PFSK-1 (cell line): ENCODE data around the gene CXCL6.

Source experiments
- FOXP2 ChIP-seq: optimal IDR thresholded peaks from 2 replicates; pipeline ENCODE3; 2011; ENCODE audit warnings: borderline replicate concordance, control low read depth, inconsistent platforms; ENCODE audit not compliant: insufficient read depth; ENCODE audit errors: extremely low read length, extremely low read depth
- POLR2AphosphoS5 ChIP-seq: IDR thresholded peaks from 2 replicates; pipeline ENCODE4 v1.6.1; 2012; ENCODE audit warnings: low read depth, mild to moderate bottlenecking, control low read depth, low read length, moderate library complexity
- SIN3A ChIP-seq: IDR thresholded peaks from 2 replicates; pipeline ENCODE4 v1.6.1; 2012; ENCODE audit warnings: mild to moderate bottlenecking, low read length, moderate library complexity, borderline replicate concordance; ENCODE audit not compliant: insufficient read depth
- TAF1 ChIP-seq: IDR thresholded peaks from 2 replicates; pipeline ENCODE4 v1.6.1; 2012; ENCODE audit warnings: low read length, control low read depth, borderline replicate concordance; ENCODE audit not compliant: insufficient read depth
- TF ChIP-seq, protein P1 (sequence below), 2 experiments: IDR thresholded peaks; 2 replicates each; pipeline versions ENCODE4 v1.6.1 to v1.8.0; 2011 to 2012; ENCODE audit warnings: low read depth in 2 of 2, low read length in 2 of 2, control low read depth in 1 of 2, inconsistent platforms in 1 of 2, mild to moderate bottlenecking in 1 of 2, moderate library complexity in 1 of 2; ENCODE audit not compliant: insufficient read depth in 1 of 2

The CXCL6 gene

DNA sequence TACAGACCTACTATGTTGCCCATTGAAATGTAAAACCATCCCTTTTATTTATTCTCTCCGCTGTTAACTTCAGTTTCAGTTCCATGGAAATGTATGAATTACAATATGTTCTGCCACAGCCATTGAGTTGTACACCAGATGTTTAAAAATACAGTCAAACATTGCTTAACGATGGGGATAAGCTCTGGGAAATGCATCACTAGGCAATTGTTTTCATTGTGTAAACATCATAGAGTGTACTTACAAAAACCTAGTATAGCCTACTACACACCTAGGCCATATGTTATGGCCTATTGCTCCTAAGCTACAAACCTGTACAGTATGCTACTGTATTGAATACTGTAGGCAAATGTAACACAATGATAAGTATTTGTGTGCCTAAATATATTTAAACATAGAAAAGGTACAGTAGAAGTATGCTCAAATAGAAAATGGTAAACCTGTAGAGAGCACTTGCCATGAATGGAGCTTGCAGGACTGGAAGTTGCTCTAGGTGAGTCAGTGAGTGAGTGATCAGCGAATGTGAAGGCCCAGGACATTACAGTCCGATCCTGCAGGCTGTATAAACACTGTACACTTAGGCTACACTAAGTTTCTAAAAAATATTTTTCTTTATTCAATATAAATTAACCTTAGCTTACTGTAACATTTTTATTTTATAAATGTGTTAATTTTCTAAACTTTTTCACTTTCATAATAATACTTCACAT lies 13.9 kb downstream of the CXCL6 start:
- TF ChIP-seq FOXP2 (no peak), TAF1 (no peak), POLR2AphosphoS5 (no peak), SIN3A (no peak)
- TF ChIP-seq, protein P1, sequence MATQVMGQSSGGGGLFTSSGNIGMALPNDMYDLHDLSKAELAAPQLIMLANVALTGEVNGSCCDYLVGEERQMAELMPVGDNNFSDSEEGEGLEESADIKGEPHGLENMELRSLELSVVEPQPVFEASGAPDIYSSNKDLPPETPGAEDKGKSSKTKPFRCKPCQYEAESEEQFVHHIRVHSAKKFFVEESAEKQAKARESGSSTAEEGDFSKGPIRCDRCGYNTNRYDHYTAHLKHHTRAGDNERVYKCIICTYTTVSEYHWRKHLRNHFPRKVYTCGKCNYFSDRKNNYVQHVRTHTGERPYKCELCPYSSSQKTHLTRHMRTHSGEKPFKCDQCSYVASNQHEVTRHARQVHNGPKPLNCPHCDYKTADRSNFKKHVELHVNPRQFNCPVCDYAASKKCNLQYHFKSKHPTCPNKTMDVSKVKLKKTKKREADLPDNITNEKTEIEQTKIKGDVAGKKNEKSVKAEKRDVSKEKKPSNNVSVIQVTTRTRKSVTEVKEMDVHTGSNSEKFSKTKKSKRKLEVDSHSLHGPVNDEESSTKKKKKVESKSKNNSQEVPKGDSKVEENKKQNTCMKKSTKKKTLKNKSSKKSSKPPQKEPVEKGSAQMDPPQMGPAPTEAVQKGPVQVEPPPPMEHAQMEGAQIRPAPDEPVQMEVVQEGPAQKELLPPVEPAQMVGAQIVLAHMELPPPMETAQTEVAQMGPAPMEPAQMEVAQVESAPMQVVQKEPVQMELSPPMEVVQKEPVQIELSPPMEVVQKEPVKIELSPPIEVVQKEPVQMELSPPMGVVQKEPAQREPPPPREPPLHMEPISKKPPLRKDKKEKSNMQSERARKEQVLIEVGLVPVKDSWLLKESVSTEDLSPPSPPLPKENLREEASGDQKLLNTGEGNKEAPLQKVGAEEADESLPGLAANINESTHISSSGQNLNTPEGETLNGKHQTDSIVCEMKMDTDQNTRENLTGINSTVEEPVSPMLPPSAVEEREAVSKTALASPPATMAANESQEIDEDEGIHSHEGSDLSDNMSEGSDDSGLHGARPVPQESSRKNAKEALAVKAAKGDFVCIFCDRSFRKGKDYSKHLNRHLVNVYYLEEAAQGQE (IDR thresholded peaks at IDR 0.05; ENCODE audit: insufficient read depth in 1 of 2, low read depth in 2 of 2, low read length in 2 of 2), result no peak

DNA sequence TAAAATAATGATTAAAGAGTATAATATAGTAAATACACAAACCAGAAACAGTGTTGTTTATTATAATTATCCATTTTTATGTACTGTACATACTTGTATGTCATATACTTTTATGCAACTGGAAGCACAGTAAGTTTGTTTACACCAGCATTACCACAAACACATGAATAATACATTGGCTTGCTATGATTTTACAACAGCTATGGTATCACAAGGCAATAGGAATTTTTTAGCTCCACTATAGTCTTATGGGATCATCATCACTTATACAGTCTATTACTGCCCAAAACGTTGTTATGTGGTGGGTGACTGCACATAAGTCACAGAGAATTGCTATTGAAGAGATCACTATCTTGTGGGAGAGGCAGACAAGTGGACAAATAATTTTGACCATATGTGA lies 14.8 kb downstream of the CXCL6 start:
- no peak for TF ChIP-seq POLR2AphosphoS5
- no peak for TF ChIP-seq FOXP2
- TF ChIP-seq SIN3A, result no peak
- TF ChIP-seq TAF1, result no peak
- TF ChIP-seq, protein P1 (IDR thresholded peaks at IDR 0.05; ENCODE audit: insufficient read depth in 1 of 2, low read depth in 2 of 2, low read length in 2 of 2), result no peak

DNA sequence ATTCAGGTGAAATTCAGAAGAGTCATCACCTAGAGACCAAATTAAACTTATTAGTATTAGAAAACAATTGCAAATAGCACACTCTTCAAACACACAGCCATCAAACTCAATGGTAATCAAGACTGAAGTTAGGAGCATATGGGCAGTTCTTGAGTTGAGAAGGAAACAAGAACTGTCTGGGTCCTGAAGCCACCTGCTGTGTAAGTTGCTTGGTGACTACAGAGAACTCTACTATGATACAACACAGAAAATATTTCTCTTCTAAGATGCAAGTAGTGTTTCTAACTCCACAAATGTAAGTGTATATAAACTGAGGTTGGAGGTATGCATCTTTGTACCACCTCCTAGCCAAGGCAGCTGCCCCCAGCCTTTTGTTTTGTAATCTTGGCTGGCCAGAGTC lies 16.3 kb downstream of the CXCL6 start:
- no peak for TF ChIP-seq FOXP2
- no peak for TF ChIP-seq TAF1
- TF ChIP-seq, protein P1 (IDR thresholded peaks at IDR 0.05; ENCODE audit: insufficient read depth in 1 of 2, low read depth in 2 of 2, low read length in 2 of 2), result no peak
- TF ChIP-seq SIN3A, result no peak
- TF ChIP-seq POLR2AphosphoS5, result no peak

DNA sequence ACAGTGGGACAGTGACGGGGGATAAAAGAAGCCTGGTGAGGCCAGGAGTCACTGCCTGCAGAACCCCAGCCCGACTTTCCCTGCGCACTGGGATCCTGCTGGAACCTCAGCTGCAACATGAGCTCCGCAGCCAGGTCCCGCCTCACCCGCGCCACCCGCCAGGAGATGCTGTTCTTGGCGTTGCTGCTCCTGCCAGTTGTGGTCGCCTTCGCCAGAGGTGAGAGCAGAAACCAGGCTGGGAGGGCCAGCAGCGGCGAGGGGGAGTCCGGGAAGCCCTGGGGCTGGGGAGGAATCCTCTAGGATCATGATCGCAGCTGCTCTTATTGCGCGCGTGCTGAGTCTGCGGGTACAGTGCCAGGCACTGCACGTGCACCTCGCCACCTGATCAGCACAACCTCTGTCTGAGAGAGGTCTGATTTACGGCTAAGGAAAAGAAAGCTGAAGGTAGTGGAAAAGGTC lies 16.8 kb downstream of the CXCL6 start, which contains the start of gene PF4V1:
TSS of gene PF4V1 (plus strand) at position 51 of the 459 bp plus-strand sequence. CDS start at position 118, 67 bp downstream.
- TF ChIP-seq, protein P1 (IDR thresholded peaks at IDR 0.05; ENCODE audit: insufficient read depth in 1 of 2, low read depth in 2 of 2, low read length in 2 of 2), result no peak
- TF ChIP-seq SIN3A (no peak), POLR2AphosphoS5 (no peak), TAF1 (no peak), FOXP2 (no peak)
